ENCODE results near the gene MAP3K13. TPM values are rescaled to one million over a fixed set of nuclear protein-coding genes. Genes with fewer than 3 reads are reported as not detected.

Gene MAP3K13
- total and polyA plus RNA-seq, 2 of the 13 experiments (the other 11 are each of a cell fraction or from before 2014, with no cell fraction given): 24.2 to 26.5 TPM

DNA sequence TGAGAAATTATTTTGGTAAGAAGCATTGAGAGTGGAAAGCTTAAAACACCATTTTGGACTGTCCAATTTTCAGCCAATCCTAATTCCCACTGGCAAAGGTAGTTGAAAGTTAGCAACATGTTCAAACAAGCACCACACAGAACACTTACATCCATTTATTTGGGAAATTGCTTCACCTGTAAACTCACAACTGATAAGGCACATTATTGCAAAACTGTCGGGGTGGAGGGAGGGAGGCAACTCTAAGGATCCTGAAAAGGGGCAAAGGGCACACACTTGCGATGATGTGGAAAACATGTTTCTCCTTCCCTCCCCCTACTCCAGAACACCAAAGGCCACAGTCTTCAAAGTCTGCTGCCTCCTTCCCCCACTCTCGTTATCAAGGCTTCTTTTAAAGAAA, 126.5 kb downstream of the MAP3K13 start (continued):
- TF ChIP-seq MLLT10 (CRISPR knock-in tag; IDR thresholded peaks at IDR 0.05): no peak
- TF ChIP-seq, protein P1, sequence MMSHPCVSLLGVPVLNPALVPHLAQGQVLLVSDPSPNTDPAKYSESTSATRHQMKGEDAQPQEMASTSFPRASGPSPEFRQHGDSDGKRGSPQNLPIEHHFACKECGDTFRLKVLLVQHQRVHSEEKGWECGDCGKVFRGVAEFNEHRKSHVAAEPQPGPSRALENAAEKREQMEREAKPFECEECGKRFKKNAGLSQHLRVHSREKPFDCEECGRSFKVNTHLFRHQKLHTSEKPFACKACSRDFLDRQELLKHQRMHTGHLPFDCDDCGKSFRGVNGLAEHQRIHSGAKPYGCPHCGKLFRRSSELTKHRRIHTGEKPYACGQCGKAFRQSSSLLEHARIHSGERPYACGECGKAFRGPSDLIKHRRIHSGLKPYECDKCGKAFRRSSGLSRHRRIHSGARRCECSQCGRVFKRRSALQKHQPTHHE (CRISPR knock-in tag; IDR thresholded peaks at IDR 0.05; ENCODE audit: borderline replicate concordance): no peak
- TF ChIP-seq RBM39 (IDR thresholded peaks at IDR 0.05; ENCODE audit: low read depth, low read length, poor library complexity, severe bottlenecking): no peak
- TF ChIP-seq ZFAT (CRISPR knock-in tag; conservative IDR thresholded peaks at IDR 0.05): no peak
- no peak for TF ChIP-seq TRIM24 (CRISPR knock-in tag; IDR thresholded peaks at IDR 0.05)
- 0 out of 2 replicates have a peak, but pooled peaks have one; percentile 20 for TF ChIP-seq ZMYM4 (CRISPR knock-in tag; IDR thresholded peaks at IDR 0.05)
- TF ChIP-seq ZNF615 (CRISPR knock-in tag; IDR thresholded peaks at IDR 0.05; ENCODE audit: borderline replicate concordance): no peak
- TF ChIP-seq IKZF1 (IDR thresholded peaks at IDR 0.05): no peak
- TF ChIP-seq ISL2 (CRISPR knock-in tag; IDR thresholded peaks at IDR 0.05): peak; percentile 39; the same call in 1 of the 2 replicates
- TF ChIP-seq ZMYM3 (CRISPR knock-in tag; IDR thresholded peaks at IDR 0.05): no peak
- TF ChIP-seq, protein P2, sequence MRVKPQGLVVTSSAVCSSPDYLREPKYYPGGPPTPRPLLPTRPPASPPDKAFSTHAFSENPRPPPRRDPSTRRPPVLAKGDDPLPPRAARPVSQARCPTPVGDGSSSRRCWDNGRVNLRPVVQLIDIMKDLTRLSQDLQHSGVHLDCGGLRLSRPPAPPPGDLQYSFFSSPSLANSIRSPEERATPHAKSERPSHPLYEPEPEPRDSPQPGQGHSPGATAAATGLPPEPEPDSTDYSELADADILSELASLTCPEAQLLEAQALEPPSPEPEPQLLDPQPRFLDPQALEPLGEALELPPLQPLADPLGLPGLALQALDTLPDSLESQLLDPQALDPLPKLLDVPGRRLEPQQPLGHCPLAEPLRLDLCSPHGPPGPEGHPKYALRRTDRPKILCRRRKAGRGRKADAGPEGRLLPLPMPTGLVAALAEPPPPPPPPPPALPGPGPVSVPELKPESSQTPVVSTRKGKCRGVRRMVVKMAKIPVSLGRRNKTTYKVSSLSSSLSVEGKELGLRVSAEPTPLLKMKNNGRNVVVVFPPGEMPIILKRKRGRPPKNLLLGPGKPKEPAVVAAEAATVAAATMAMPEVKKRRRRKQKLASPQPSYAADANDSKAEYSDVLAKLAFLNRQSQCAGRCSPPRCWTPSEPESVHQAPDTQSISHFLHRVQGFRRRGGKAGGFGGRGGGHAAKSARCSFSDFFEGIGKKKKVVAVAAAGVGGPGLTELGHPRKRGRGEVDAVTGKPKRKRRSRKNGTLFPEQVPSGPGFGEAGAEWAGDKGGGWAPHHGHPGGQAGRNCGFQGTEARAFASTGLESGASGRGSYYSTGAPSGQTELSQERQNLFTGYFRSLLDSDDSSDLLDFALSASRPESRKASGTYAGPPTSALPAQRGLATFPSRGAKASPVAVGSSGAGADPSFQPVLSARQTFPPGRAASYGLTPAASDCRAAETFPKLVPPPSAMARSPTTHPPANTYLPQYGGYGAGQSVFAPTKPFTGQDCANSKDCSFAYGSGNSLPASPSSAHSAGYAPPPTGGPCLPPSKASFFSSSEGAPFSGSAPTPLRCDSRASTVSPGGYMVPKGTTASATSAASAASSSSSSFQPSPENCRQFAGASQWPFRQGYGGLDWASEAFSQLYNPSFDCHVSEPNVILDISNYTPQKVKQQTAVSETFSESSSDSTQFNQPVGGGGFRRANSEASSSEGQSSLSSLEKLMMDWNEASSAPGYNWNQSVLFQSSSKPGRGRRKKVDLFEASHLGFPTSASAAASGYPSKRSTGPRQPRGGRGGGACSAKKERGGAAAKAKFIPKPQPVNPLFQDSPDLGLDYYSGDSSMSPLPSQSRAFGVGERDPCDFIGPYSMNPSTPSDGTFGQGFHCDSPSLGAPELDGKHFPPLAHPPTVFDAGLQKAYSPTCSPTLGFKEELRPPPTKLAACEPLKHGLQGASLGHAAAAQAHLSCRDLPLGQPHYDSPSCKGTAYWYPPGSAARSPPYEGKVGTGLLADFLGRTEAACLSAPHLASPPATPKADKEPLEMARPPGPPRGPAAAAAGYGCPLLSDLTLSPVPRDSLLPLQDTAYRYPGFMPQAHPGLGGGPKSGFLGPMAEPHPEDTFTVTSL (CRISPR knock-in tag; IDR thresholded peaks at IDR 0.05; ENCODE audit: borderline replicate concordance): no peak
- no peak for TF ChIP-seq CBX2 (IDR thresholded peaks at IDR 0.05; ENCODE audit: low read depth, low read length)
- no peak for TF ChIP-seq CBX2 (CRISPR knock-in tag; IDR thresholded peaks at IDR 0.05; ENCODE audit: low read depth)
- TF ChIP-seq, protein P3, sequence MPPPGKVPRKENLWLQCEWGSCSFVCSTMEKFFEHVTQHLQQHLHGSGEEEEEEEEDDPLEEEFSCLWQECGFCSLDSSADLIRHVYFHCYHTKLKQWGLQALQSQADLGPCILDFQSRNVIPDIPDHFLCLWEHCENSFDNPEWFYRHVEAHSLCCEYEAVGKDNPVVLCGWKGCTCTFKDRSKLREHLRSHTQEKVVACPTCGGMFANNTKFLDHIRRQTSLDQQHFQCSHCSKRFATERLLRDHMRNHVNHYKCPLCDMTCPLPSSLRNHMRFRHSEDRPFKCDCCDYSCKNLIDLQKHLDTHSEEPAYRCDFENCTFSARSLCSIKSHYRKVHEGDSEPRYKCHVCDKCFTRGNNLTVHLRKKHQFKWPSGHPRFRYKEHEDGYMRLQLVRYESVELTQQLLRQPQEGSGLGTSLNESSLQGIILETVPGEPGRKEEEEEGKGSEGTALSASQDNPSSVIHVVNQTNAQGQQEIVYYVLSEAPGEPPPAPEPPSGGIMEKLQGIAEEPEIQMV (CRISPR knock-in tag; IDR thresholded peaks at IDR 0.05; ENCODE audit: low read depth): no peak
- TF ChIP-seq, protein P4, sequence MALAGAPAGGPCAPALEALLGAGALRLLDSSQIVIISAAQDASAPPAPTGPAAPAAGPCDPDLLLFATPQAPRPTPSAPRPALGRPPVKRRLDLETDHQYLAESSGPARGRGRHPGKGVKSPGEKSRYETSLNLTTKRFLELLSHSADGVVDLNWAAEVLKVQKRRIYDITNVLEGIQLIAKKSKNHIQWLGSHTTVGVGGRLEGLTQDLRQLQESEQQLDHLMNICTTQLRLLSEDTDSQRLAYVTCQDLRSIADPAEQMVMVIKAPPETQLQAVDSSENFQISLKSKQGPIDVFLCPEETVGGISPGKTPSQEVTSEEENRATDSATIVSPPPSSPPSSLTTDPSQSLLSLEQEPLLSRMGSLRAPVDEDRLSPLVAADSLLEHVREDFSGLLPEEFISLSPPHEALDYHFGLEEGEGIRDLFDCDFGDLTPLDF (CRISPR knock-in tag; IDR thresholded peaks at IDR 0.05): no peak
- no peak for TF ChIP-seq ZNF282 (IDR thresholded peaks at IDR 0.05; ENCODE audit: partially characterized antibody)
- TF ChIP-seq, protein P5, sequence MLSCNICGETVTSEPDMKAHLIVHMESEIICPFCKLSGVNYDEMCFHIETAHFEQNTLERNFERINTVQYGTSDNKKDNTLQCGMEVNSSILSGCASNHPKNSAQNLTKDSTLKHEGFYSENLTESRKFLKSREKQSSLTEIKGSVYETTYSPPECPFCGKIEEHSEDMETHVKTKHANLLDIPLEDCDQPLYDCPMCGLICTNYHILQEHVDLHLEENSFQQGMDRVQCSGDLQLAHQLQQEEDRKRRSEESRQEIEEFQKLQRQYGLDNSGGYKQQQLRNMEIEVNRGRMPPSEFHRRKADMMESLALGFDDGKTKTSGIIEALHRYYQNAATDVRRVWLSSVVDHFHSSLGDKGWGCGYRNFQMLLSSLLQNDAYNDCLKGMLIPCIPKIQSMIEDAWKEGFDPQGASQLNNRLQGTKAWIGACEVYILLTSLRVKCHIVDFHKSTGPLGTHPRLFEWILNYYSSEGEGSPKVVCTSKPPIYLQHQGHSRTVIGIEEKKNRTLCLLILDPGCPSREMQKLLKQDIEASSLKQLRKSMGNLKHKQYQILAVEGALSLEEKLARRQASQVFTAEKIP (CRISPR knock-in tag; IDR thresholded peaks at IDR 0.05; ENCODE audit: borderline replicate concordance): no peak
- TF ChIP-seq SMC3 (IDR thresholded peaks at IDR 0.05; ENCODE audit: low read length): no peak

Data from HepG2 (cell line).